ENCODE data around the gene STAT6. TPM values are rescaled to one million over a fixed set of nuclear protein-coding genes. Genes with fewer than 3 reads are reported as not detected.

Gene STAT6
- total RNA-seq, 1 experiment from 2014 or later: 122 TPM

DNA sequence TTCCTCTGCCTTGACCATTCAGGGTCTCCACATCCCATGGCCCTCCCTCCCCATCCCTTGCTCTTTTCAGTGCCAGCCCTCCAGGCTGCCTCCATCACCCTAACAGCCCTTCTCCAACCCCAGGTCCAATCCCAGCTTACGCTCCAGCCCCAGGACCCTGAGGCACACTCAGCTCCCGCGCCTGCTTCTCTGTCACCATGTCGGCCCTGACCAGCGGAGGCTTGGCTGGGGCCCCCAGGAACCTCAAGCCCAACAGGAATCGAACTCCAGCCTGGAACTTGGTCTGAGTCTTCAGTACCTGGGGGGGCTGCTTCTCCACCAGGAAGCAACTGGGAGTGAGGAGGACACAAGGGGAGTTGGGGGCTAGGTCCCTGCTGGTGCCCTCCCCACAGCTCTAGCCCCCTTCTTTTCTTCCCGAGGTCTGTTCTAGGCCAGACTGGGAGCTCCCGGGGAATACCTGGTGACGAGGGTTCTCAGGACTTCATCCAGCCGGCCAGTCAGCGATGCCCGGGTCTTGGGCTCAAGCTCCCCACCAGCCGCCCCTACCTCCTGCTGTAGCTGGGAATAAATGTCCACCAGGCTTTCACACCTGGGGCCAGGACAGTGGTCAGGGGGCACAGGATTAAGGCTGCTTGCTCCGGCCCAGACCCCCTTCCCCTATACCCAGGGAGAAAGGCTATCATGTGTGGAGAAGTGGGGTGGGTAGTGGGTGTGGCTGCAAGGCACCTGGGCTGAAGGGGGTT lies 6.0 kb downstream of the STAT6 start:
- ChIA-PET CTCF (no interaction called here), POLR2A (ENCODE audit: unreplicated experiment) (no interaction called here)
- Histone ChIP-seq H3K9me2 (ENCODE audit: insufficient read depth) (no peaks in the 10 kb centered on the region), H3K4me3 (no peak overlapping the region), H3K27me3 (ENCODE audit: insufficient read depth, low read depth) (no peaks in the 10 kb centered on the region), H3K27ac (no peak overlapping the region), H3K4me2 (no peak overlapping the region), H3K4me1 (replicated peaks; ENCODE audit: insufficient read depth) (peaks cover 9% of the 10 kb centered on the region), H3F3A (ENCODE audit: insufficient read depth, low read depth) (peaks cover 11% of the 10 kb centered on the region), H3K9me3 (ENCODE audit: insufficient read depth, low read depth) (no peaks in the 10 kb centered on the region), H4K20me1 (ENCODE audit: insufficient read depth) (no peaks in the 10 kb centered on the region), H3K36me3 (ENCODE audit: low read depth) (0 out of 2 replicates have a peak, but pooled peaks cover 8% of the 10 kb centered on the region), H2AFZ (no peak overlapping the region), H3K79me2 (ENCODE audit: low read depth) (peaks cover 10% of the 10 kb centered on the region)
- TF ChIP-seq EZH2 (IDR thresholded peaks at IDR 0.05; ENCODE audit: low read depth) (no peak), CTCF (conservative IDR thresholded peaks at IDR 0.05) (no peak)
- no TSS peak for BruUV-seq (replicated peaks)
- DNase-seq: no peak
- intact Hi-C loops (cut with micrococcal nuclease; ENCODE audit: unreplicated experiment): no loop called here

DNA sequence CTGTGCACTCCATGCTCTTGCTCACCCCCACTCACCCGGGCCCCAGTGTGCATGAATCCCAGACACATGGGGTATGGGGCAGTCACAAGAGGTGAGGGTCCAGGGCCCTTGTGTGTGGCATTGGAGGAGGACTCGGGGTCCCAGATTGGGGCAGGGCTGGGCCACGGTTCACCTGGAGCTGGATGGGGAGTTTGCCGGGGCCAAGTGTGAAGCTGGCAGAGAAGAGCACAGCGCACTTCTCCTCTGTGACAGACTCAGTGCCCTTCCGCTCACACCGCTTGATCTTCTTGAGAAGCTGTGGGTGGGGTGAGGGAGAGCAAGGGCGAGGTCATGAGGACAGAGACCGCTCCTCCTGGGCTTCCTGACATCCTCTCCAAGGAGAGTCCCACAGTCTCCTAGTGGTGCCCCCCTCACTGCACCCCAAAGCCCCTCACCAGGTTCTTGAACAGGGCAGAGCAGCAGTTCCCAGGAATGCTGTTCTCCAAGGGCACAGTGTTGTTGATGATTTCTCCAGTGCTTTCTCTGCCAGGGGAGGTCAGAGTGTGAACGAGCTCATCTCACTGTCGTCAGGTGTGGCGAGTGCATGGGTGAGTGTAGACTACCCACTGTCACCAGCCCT lies 6.8 kb downstream of the STAT6 start:
- Histone ChIP-seq H3K36me3 (ENCODE audit: low read depth) (peaks cover 10% of the 10 kb centered on the region; the same call in 1 of the 2 replicates), H3K27ac (no peak overlapping the region), H3K9me2 (ENCODE audit: insufficient read depth) (no peaks in the 10 kb centered on the region), H3F3A (ENCODE audit: insufficient read depth, low read depth) (0 out of 2 replicates have a peak, but pooled peaks cover 5% of the 10 kb centered on the region), H3K4me2 (no peak overlapping the region), H2AFZ (no peak overlapping the region), H3K79me2 (ENCODE audit: low read depth) (peaks cover 2% of the 10 kb centered on the region; the same call in 1 of the 2 replicates), H3K9me3 (ENCODE audit: insufficient read depth, low read depth) (no peaks in the 10 kb centered on the region), H3K27me3 (ENCODE audit: insufficient read depth, low read depth) (no peaks in the 10 kb centered on the region), H3K4me3 (no peak overlapping the region), H3K4me1 (replicated peaks; ENCODE audit: insufficient read depth) (peaks cover 2% of the 10 kb centered on the region; the same call in 1 of the 2 replicates), H4K20me1 (ENCODE audit: insufficient read depth) (no peaks in the 10 kb centered on the region)
- TF ChIP-seq EZH2 (IDR thresholded peaks at IDR 0.05; ENCODE audit: low read depth): no peak
- no peak for TF ChIP-seq CTCF (conservative IDR thresholded peaks at IDR 0.05)
- intact Hi-C loops (cut with micrococcal nuclease; ENCODE audit: unreplicated experiment): no loop called here
- no peak for DNase-seq
- CTCF ChIA-PET: no interaction called here
- POLR2A ChIA-PET (ENCODE audit: unreplicated experiment): no interaction called here
- BruUV-seq (replicated peaks): no TSS peak

- Histone ChIP-seq H3K9me2 (ENCODE audit: insufficient read depth) (no peaks in the 10 kb centered on the region), H4K20me1 (ENCODE audit: insufficient read depth) (no peaks in the 10 kb centered on the region), H2AFZ (no peak overlapping the region), H3K4me2 (no peak overlapping the region), H3K27me3 (ENCODE audit: insufficient read depth, low read depth) (no peaks in the 10 kb centered on the region), H3K4me3 (no peak overlapping the region), H3K79me2 (ENCODE audit: low read depth) (no peaks in the 10 kb centered on the region), H3K4me1 (replicated peaks; ENCODE audit: insufficient read depth) (no peaks in the 10 kb centered on the region), H3K27ac (no peak overlapping the region), H3K9me3 (ENCODE audit: insufficient read depth, low read depth) (no peaks in the 10 kb centered on the region), H3K36me3 (ENCODE audit: low read depth) (peaks cover 11% of the 10 kb centered on the region; the same call in 1 of the 2 replicates), H3F3A (ENCODE audit: insufficient read depth, low read depth) (0 out of 2 replicates have a peak, but pooled peaks cover 5% of the 10 kb centered on the region)
- no peak for DNase-seq
- POLR2A ChIA-PET (ENCODE audit: unreplicated experiment): no interaction called here
- no TSS peak for BruUV-seq (replicated peaks)
- intact Hi-C loops (cut with micrococcal nuclease; ENCODE audit: unreplicated experiment): no loop called here
- TF ChIP-seq EZH2 (IDR thresholded peaks at IDR 0.05; ENCODE audit: low read depth) (no peak), CTCF (conservative IDR thresholded peaks at IDR 0.05) (no peak)
- CTCF ChIA-PET: no interaction called here
Measured at GRCh38 chr12:57103856-57104255, 7.3 kb downstream of the STAT6 start.
